ENCODE results near the gene PRRC2B. TPM values are rescaled to one million over a fixed set of nuclear protein-coding genes. Genes with fewer than 3 reads are reported as not detected.
"Not testable (repeated sequence)": the region's sequence is repeated elsewhere in the genome, so short reads cannot be mapped to it uniquely, and the experiment has no call there.

The PRRC2B gene
- total RNA-seq, 1 experiment from 2014 or later = 170 TPM

DNA sequence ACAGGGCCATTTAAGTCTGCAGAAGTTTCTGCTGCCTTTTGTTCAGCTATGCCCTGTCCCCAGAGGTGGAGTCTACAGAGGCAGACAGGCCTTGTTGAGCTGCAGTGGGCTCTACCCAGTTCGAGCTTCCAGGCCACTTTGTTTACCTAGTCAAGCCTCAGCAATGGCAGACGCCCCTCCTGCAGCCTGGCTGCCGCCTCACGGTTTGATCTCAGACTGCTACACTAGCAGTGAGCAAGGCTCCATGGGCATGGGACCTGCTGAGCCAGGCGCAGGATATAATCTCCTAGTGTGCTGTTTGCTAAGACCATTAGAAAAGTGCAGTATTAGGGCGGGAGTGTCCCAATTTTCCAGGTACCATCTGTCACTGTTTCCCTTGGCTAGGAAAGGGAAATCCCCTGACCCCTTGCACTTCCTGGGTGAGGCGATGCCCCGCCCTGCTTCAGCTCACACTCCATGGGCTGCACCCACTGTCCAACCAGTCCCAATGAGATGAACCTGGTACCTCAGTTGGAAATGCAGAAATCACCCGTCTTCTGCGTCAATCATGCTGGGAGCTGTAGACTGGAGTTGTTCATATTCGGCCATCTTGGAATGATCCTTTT, 48.9 kb upstream of the PRRC2B start:
- H2AFZ ChIP-seq (ENCODE audit: low read depth, low read length, poor library complexity, severe bottlenecking); POLR2A ChIA-PET; BruUV-seq (replicated peaks); ATAC-seq; intact Hi-C loops (cut with micrococcal nuclease); H3K9ac ChIP-seq (ENCODE audit: low read length); H3K4me1 ChIP-seq (ENCODE audit: control insufficient read depth in 1 of 2, insufficient read depth in 2 of 2, low read length in 2 of 2); H3K36me3 ChIP-seq (ENCODE audit: control insufficient read depth in 1 of 2, insufficient read depth in 2 of 2, low read length in 2 of 2); H3K27ac ChIP-seq (ENCODE audit: low read depth, low read length); DNase-seq (ENCODE audit: low read depth, low spot score); H3K9me2 ChIP-seq (ENCODE audit: insufficient read depth); RAD21 ChIA-PET (ENCODE audit: low non-redundant PET in 1 of 2, low total read pairs in 2 of 2, uncharacterized antibody in 2 of 2, unreplicated experiment in 2 of 2); H3K27me3 ChIP-seq (ENCODE audit: insufficient read depth, low read length); H3K79me2 ChIP-seq (ENCODE audit: insufficient read depth, low read length); H3K4me2 ChIP-seq (ENCODE audit: low read length); H3K9me3 ChIP-seq (ENCODE audit: control insufficient read depth in 1 of 2, insufficient read depth in 1 of 2, low read depth in 1 of 2, low read length in 2 of 2); CTCF ChIA-PET; H4K20me1 ChIP-seq (ENCODE audit: insufficient read depth); H3K4me3 ChIP-seq (replicated peaks in 1 of 2; ENCODE audit: low read depth in 1 of 2, low read length in 2 of 2): not testable (repeated sequence)

DNA sequence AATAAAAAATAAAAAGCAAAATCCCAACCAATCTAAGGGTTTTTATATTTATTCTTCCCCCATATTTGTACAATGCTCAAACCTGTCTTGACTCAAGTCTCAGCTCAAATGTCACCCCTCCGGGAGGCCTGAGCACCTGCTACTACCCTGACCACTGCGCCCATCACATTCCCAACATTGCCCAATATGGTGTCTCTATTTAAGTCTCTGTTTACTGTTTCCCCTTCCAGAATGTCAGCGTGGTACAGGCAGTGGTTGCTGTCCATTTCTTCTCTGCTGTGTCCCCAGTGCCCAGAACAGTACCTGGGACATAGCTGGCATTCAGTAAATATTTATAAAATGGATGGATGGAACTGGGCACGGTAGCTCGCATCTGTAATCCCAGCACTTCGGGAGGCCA, 47.3 kb upstream of the PRRC2B start:
- Histone ChIP-seq H3K4me2 (ENCODE audit: low read length) (no peak overlapping the region), H3K27me3 (ENCODE audit: insufficient read depth, low read length) (no peaks in the 10 kb centered on the region), H3K79me2 (ENCODE audit: insufficient read depth, low read length) (no peaks in the 10 kb centered on the region), H3K4me3 (replicated peaks in 1 of 2; ENCODE audit: low read depth in 1 of 2, low read length in 2 of 2) (no peak overlapping the region), H3K4me1 (ENCODE audit: control insufficient read depth in 1 of 2, insufficient read depth in 2 of 2, low read length in 2 of 2) (peaks cover 0 to 9% of the 10 kb centered on the region in 2 experiments; a peak in 1 of 4 replicates), H3K36me3 (ENCODE audit: control insufficient read depth in 1 of 2, insufficient read depth in 2 of 2, low read length in 2 of 2) (no peaks in the 10 kb centered on the region), H3K9ac (ENCODE audit: low read length) (no peak overlapping the region), H2AFZ (ENCODE audit: low read depth, low read length, poor library complexity, severe bottlenecking) (no peak overlapping the region), H3K9me3 (ENCODE audit: control insufficient read depth in 1 of 2, insufficient read depth in 1 of 2, low read depth in 1 of 2, low read length in 2 of 2) (no peaks in the 10 kb centered on the region), H3K9me2 (ENCODE audit: insufficient read depth) (no peaks in the 10 kb centered on the region), H4K20me1 (ENCODE audit: insufficient read depth) (no peaks in the 10 kb centered on the region), H3K27ac (ENCODE audit: low read depth, low read length) (no peak overlapping the region)
- intact Hi-C loops (cut with micrococcal nuclease) = no loop called here
- BruUV-seq (replicated peaks) = no TSS peak
- ATAC-seq = no peak
- CTCF ChIA-PET = no interaction called here
- no peak for DNase-seq (ENCODE audit: low read depth, low spot score)
- POLR2A ChIA-PET = no interaction called here
- RAD21 ChIA-PET (ENCODE audit: low non-redundant PET in 1 of 2, low total read pairs in 2 of 2, uncharacterized antibody in 2 of 2, unreplicated experiment in 2 of 2) = no interaction called here
- TF ChIP-seq SRF (IDR thresholded peaks at IDR 0.05; ENCODE audit: low read depth) (no peak), EGR1 (IDR thresholded peaks at IDR 0.05; ENCODE audit: low read depth) (no peak), YY1 (IDR thresholded peaks at IDR 0.05; ENCODE audit: extremely low read depth, insufficient replicate concordance, low read depth, low read length) (no peak), SP1 (IDR thresholded peaks at IDR 0.05; ENCODE audit: low read depth) (no peak), CBX3 (IDR thresholded peaks at IDR 0.05; ENCODE audit: low read depth) (no peak), RAD21 (IDR thresholded peaks at IDR 0.05; ENCODE audit: low read depth) (no peak), JUND (IDR thresholded peaks at IDR 0.05) (no peak), ZNF274 (IDR thresholded peaks at IDR 0.05; ENCODE audit: low read depth, low read length) (no peak), MAX (IDR thresholded peaks at IDR 0.05) (no peak), CEBPB (IDR thresholded peaks at IDR 0.05; ENCODE audit: low read depth) (no peak), POLR2AphosphoS5 (IDR thresholded peaks at IDR 0.05; ENCODE audit: low read depth, low read length) (no peak), CTCF (IDR thresholded peaks at IDR 0.05 in 2 of 3, conservative IDR thresholded peaks at IDR 0.05 in 1 of 3; ENCODE audit: borderline replicate concordance in 1 of 3, insufficient read depth in 1 of 3, low read depth in 2 of 3, low read length in 2 of 3) (no peak), TCF7L2 (IDR thresholded peaks at IDR 0.05; ENCODE audit: borderline replicate concordance, extremely low read depth, insufficient read depth, insufficient read length) (no peak)
- TF ChIP-seq, protein P1, sequence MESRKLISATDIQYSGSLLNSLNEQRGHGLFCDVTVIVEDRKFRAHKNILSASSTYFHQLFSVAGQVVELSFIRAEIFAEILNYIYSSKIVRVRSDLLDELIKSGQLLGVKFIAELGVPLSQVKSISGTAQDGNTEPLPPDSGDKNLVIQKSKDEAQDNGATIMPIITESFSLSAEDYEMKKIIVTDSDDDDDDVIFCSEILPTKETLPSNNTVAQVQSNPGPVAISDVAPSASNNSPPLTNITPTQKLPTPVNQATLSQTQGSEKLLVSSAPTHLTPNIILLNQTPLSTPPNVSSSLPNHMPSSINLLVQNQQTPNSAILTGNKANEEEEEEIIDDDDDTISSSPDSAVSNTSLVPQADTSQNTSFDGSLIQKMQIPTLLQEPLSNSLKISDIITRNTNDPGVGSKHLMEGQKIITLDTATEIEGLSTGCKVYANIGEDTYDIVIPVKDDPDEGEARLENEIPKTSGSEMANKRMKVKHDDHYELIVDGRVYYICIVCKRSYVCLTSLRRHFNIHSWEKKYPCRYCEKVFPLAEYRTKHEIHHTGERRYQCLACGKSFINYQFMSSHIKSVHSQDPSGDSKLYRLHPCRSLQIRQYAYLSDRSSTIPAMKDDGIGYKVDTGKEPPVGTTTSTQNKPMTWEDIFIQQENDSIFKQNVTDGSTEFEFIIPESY (IDR thresholded peaks at IDR 0.05; ENCODE audit: extremely low read depth, insufficient replicate concordance, low read length) = no peak
- TF ChIP-seq, protein P2, sequence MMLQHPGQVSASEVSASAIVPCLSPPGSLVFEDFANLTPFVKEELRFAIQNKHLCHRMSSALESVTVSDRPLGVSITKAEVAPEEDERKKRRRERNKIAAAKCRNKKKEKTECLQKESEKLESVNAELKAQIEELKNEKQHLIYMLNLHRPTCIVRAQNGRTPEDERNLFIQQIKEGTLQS (IDR thresholded peaks at IDR 0.05) = no peak

Measured in HCT116 (cell line).